HEK293T (cell line): ENCODE data around the gene SYCE3.

Experiments
- FOXA1 ChIP-seq: fragments of 450-650 bp; IDR thresholded peaks from 2 replicates; pipeline ENCODE4 v1.6.1; 2016; ENCODE audit warnings: mild to moderate bottlenecking
- FOXM1 ChIP-seq: fragments of 450-650 bp; IDR thresholded peaks from 2 replicates; pipeline ENCODE4 v1.6.1; 2017; ENCODE audit warnings: mild to moderate bottlenecking, borderline replicate concordance
- SP1 ChIP-seq: fragments of 450-650 bp; IDR thresholded peaks from 2 replicates; pipeline ENCODE4 v1.6.1; 2017
- SUZ12 ChIP-seq: fragments of 450-650 bp; IDR thresholded peaks from 2 replicates; pipeline ENCODE4 v1.6.1; 2016; ENCODE audit warnings: mild to moderate bottlenecking

- TF ChIP-seq SP1 (no peak), FOXA1 (no peak), SUZ12 (no peak), FOXM1 (no peak)
Measured at GRCh38 chr22:50605002-50605612, 42.4 kb upstream of the SYCE3 start.
